ENCODE results near the gene IPO7.

Gene IPO7

GRCh38 chr11:9462806-9463537, 78.5 kb downstream of the IPO7 start:
- H3K9ac ChIP-seq (ENCODE audit: low read depth, low read length), result no peak overlapping the region
- no peaks in the 10 kb centered on the region for H3K36me3 ChIP-seq (ENCODE audit: control insufficient read depth, insufficient read depth, low read length)
- H3K9me3 ChIP-seq (ENCODE audit: control insufficient read depth, insufficient read depth, low read length), result no peaks in the 10 kb centered on the region
- no peaks in the 10 kb centered on the region for H3K27me3 ChIP-seq (ENCODE audit: control insufficient read depth, insufficient read depth, low read length)
- H3K4me1 ChIP-seq (ENCODE audit: control insufficient read depth, insufficient read depth, low read length), result no peaks in the 10 kb centered on the region
- H3K4me3 ChIP-seq (ENCODE audit: low read depth, low read length), result no peak overlapping the region

- Histone ChIP-seq H3K9me3 (ENCODE audit: control insufficient read depth, insufficient read depth, low read length) (no peaks in the 10 kb centered on the region), H3K4me3 (ENCODE audit: low read depth, low read length) (no peak overlapping the region), H3K4me1 (ENCODE audit: control insufficient read depth, insufficient read depth, low read length) (no peaks in the 10 kb centered on the region), H3K36me3 (ENCODE audit: control insufficient read depth, insufficient read depth, low read length) (no peaks in the 10 kb centered on the region), H3K9ac (ENCODE audit: low read depth, low read length) (no peak overlapping the region), H3K27me3 (ENCODE audit: control insufficient read depth, insufficient read depth, low read length) (no peaks in the 10 kb centered on the region)
Observed at GRCh38 chr11:9470765-9471164, 86.3 kb downstream of the IPO7 start.

GRCh38 chr11:9473408-9473807, 89.0 kb downstream of the IPO7 start:
- Histone ChIP-seq H3K4me3 (ENCODE audit: low read depth, low read length) (no peak overlapping the region), H3K9me3 (ENCODE audit: control insufficient read depth, insufficient read depth, low read length) (no peaks in the 10 kb centered on the region), H3K9ac (ENCODE audit: low read depth, low read length) (no peak overlapping the region), H3K4me1 (ENCODE audit: control insufficient read depth, insufficient read depth, low read length) (no peaks in the 10 kb centered on the region), H3K27me3 (ENCODE audit: control insufficient read depth, insufficient read depth, low read length) (no peaks in the 10 kb centered on the region), H3K36me3 (ENCODE audit: control insufficient read depth, insufficient read depth, low read length) (peaks cover 2% of the 10 kb centered on the region)

- H3K27me3 ChIP-seq (ENCODE audit: control insufficient read depth, insufficient read depth, low read length), result no peaks in the 10 kb centered on the region
- peaks cover 17% of the 10 kb centered on the region for H3K36me3 ChIP-seq (ENCODE audit: control insufficient read depth, insufficient read depth, low read length)
- H3K4me3 ChIP-seq (ENCODE audit: low read depth, low read length), result no peak overlapping the region
- H3K4me1 ChIP-seq (ENCODE audit: control insufficient read depth, insufficient read depth, low read length), result no peaks in the 10 kb centered on the region
- no peaks in the 10 kb centered on the region for H3K9me3 ChIP-seq (ENCODE audit: control insufficient read depth, insufficient read depth, low read length)
- H3K9ac ChIP-seq (ENCODE audit: low read depth, low read length), result no peak overlapping the region
Observed at GRCh38 chr11:9479899-9480298, 95.4 kb downstream of the IPO7 start.

- Histone ChIP-seq H3K27me3 (ENCODE audit: control insufficient read depth, insufficient read depth, low read length) (no peaks in the 10 kb centered on the region), H3K4me1 (ENCODE audit: control insufficient read depth, insufficient read depth, low read length) (no peaks in the 10 kb centered on the region), H3K4me3 (ENCODE audit: low read depth, low read length) (no peak overlapping the region), H3K9ac (ENCODE audit: low read depth, low read length) (no peak overlapping the region), H3K36me3 (ENCODE audit: control insufficient read depth, insufficient read depth, low read length) (peaks cover 6% of the 10 kb centered on the region), H3K9me3 (ENCODE audit: control insufficient read depth, insufficient read depth, low read length) (no peaks in the 10 kb centered on the region)
Observed at GRCh38 chr11:9489080-9489765, 104.8 kb downstream of the IPO7 start.

GRCh38 chr11:9490376-9490775, 105.9 kb downstream of the IPO7 start:
- Histone ChIP-seq H3K36me3 (ENCODE audit: control insufficient read depth, insufficient read depth, low read length) (peaks cover 6% of the 10 kb centered on the region), H3K9ac (ENCODE audit: low read depth, low read length) (no peak overlapping the region), H3K27me3 (ENCODE audit: control insufficient read depth, insufficient read depth, low read length) (no peaks in the 10 kb centered on the region), H3K4me1 (ENCODE audit: control insufficient read depth, insufficient read depth, low read length) (no peaks in the 10 kb centered on the region), H3K4me3 (ENCODE audit: low read depth, low read length) (no peak overlapping the region), H3K9me3 (ENCODE audit: control insufficient read depth, insufficient read depth, low read length) (no peaks in the 10 kb centered on the region)

GRCh38 chr11:9493492-9493891, 109.0 kb downstream of the IPO7 start:
- no peak overlapping the region for H3K4me3 ChIP-seq (ENCODE audit: low read depth, low read length)
- no peak overlapping the region for H3K9ac ChIP-seq (ENCODE audit: low read depth, low read length)
- H3K9me3 ChIP-seq (ENCODE audit: control insufficient read depth, insufficient read depth, low read length), result no peaks in the 10 kb centered on the region
- peaks cover 16% of the 10 kb centered on the region for H3K36me3 ChIP-seq (ENCODE audit: control insufficient read depth, insufficient read depth, low read length)
- H3K27me3 ChIP-seq (ENCODE audit: control insufficient read depth, insufficient read depth, low read length), result no peaks in the 10 kb centered on the region
- H3K4me1 ChIP-seq (ENCODE audit: control insufficient read depth, insufficient read depth, low read length), result no peaks in the 10 kb centered on the region

GRCh38 chr11:9494316-9494715, 109.9 kb downstream of the IPO7 start:
- peaks cover 16% of the 10 kb centered on the region for H3K36me3 ChIP-seq (ENCODE audit: control insufficient read depth, insufficient read depth, low read length)
- no peaks in the 10 kb centered on the region for H3K9me3 ChIP-seq (ENCODE audit: control insufficient read depth, insufficient read depth, low read length)
- no peaks in the 10 kb centered on the region for H3K4me1 ChIP-seq (ENCODE audit: control insufficient read depth, insufficient read depth, low read length)
- no peak overlapping the region for H3K4me3 ChIP-seq (ENCODE audit: low read depth, low read length)
- no peaks in the 10 kb centered on the region for H3K27me3 ChIP-seq (ENCODE audit: control insufficient read depth, insufficient read depth, low read length)
- H3K9ac ChIP-seq (ENCODE audit: low read depth, low read length), result no peak overlapping the region

GRCh38 chr11:9495803-9496514, 111.5 kb downstream of the IPO7 start:
- H3K36me3 ChIP-seq (ENCODE audit: control insufficient read depth, insufficient read depth, low read length), result peaks cover 16% of the 10 kb centered on the region
- H3K27me3 ChIP-seq (ENCODE audit: control insufficient read depth, insufficient read depth, low read length), result no peaks in the 10 kb centered on the region

More at GRCh38 chr11:9495803-9496514, 111.5 kb downstream of the IPO7 start:
- Histone ChIP-seq H3K9ac (ENCODE audit: low read depth, low read length) (no peak overlapping the region), H3K9me3 (ENCODE audit: control insufficient read depth, insufficient read depth, low read length) (no peaks in the 10 kb centered on the region), H3K4me1 (ENCODE audit: control insufficient read depth, insufficient read depth, low read length) (no peaks in the 10 kb centered on the region), H3K4me3 (ENCODE audit: low read depth, low read length) (no peak overlapping the region)

Measured in iPS-15b (cell line).